Progenitor cell of endocrine pancreas (in vitro differentiated cells): ENCODE results near the gene APOF. TPM values are rescaled to one million over a fixed set of nuclear protein-coding genes. Genes with fewer than 3 reads are reported as not detected.
A peak's percentile ranks its signal among the peaks of the same experiment; 100 is the strongest.
"Not testable (repeated sequence)": the region's sequence is repeated elsewhere in the genome, so short reads cannot be mapped to it uniquely, and the experiment has no call there.

Source experiments
- DNase-seq: peaks from one replicate; pipeline ENCODE4 v3.0.0; 2021; ENCODE audit warnings: low spot score; ENCODE audit not compliant: unreplicated experiment
- H3K27ac Mint-ChIP-seq: 2 replicates; pipeline ENCODE4 v1.8.0; 2021; ENCODE audit warnings: mild to moderate bottlenecking, moderate library complexity, mixed read lengths
- H3K27me3 Mint-ChIP-seq: 2 replicates; pipeline ENCODE4 v1.8.0; 2021; ENCODE audit warnings: mixed read lengths
- H3K36me3 Mint-ChIP-seq: 2 replicates; pipeline ENCODE4 v1.8.0; 2022; ENCODE audit warnings: mixed read lengths; ENCODE audit not compliant: insufficient read depth
- H3K4me1 Mint-ChIP-seq: 2 replicates; pipeline ENCODE4 v1.8.0; 2021; ENCODE audit warnings: low read depth, mixed read lengths
- H3K4me3 Mint-ChIP-seq: 2 replicates; pipeline ENCODE4 v1.8.0; 2021; ENCODE audit warnings: low read depth, mild to moderate bottlenecking, moderate library complexity, mixed read lengths
- H3K9me3 Mint-ChIP-seq: 2 replicates; pipeline ENCODE4 v1.8.0; 2021; ENCODE audit warnings: low read depth, mixed read lengths
- CTCF ChIP-seq: fragments of 200-600 bp; sonication (generic); IDR thresholded peaks from one replicate; pipeline ENCODE4 v1.5.0; 2021; ENCODE audit warnings: antibody characterized with exemption, mild to moderate bottlenecking; ENCODE audit not compliant: unreplicated experiment
- total RNA-seq: library from RNA; stranded (reverse); gene quantifications from 2 replicates; pipeline ENCODE4 v1.2.1, GENCODE V29; 2021

APOF gene
- total RNA-seq, 1 donor from 2014 or later = not detected

DNA sequence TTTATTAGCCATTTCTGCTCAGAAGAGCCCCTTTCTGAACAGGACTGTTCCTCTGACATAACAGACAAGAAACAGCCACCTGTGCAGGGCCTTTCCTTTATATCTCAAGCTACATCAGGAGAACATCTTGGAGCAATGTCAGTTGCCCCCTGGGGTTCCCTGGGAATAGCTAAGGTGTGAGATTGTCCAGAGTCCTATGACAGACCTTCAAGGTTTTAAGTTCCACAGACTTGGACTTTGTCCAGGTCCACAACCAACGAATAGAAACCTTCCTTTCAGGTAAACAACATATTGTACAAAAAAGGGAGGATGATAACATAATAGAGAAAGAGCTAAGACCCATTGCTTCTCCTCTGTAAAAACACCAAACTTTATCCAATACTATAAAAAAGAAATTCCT, 21.0 kb downstream of the APOF start:
- no peak for TF ChIP-seq CTCF
- Mint-ChIP-seq H3K9me3 (no peaks in the 10 kb centered on the region), H3K4me1 (no peaks in the 10 kb centered on the region)

DNA sequence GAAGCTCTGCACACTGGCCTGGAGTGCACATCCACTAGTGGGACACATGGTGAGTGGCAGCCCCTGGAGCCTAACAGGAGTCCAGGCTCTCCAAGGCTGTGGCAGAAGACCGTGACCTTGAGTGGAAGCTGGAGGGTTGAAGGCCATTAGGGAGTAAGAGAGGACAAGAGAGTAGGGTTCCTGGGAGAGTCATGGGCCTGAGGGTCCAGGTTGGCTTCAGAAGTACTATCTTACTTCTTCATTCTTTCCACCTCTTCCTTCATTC, 23.6 kb downstream of the APOF start:
- no peak for DNase-seq
- Mint-ChIP-seq H3K4me3 (no peak overlapping the region), H3K9me3 (no peaks in the 10 kb centered on the region), H3K27me3 (no peaks in the 10 kb centered on the region), H3K4me1 (peaks cover 1% of the 10 kb centered on the region), H3K27ac (no peak overlapping the region), H3K36me3 (peaks cover 5% of the 10 kb centered on the region)
- TF ChIP-seq CTCF = no peak

More for the DNA sequence above, 21.0 kb downstream of the APOF start:
- H3K4me3 Mint-ChIP-seq = no peak overlapping the region
- peaks cover 8% of the 10 kb centered on the region for H3K36me3 Mint-ChIP-seq
- DNase-seq = no peak
- H3K27me3 Mint-ChIP-seq = no peaks in the 10 kb centered on the region
- no peak overlapping the region for H3K27ac Mint-ChIP-seq

DNA sequence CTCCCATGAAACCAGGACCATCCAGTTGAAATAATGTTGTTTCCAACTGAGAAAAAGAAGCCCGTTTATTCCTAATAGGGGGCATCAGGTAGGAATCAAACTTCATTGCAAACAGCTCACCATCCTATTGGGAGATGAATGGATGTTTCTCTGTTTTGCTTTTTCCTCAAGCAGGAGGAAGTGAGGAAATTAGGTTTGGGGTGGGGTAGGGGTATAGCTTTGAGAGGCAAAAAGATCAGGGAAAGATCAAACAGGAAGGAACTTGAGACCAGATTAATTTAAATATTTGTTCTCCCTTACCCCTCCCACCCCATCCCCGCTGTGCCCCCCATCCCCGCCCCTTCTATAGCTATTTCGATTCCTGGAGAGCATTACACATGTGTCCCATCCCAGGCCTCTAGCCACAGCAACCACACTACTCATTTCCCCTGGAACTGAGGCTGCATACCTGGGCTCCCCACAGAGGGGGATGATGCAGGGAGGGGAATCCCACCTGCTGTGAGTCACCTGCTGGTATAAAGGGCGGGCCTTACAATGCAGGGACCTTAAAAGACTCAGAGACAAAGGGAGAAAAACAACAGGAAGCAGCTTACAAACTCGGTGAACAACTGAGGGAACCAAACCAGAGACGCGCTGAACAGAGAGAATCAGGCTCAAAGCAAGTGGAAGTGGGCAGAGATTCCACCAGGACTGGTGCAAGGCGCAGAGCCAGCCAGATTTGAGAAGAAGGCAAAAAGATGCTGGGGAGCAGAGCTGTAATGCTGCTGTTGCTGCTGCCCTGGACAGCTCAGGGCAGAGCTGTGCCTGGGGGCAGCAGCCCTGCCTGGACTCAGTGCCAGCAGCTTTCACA, 24.1 kb downstream of the APOF start, which contains the start of gene IL23A:
IL23A (plus strand) TSS at position 577 of the 850 bp plus-strand sequence; CDS start at position 738, 161 bp downstream.
- Mint-ChIP-seq H3K36me3 (peaks cover 5% of the 10 kb centered on the region), H3K27ac (peak within 1 kb of the TSS; percentile 89), H3K4me3 (no peak within 1 kb of the TSS), H3K9me3 (no peaks in the 10 kb centered on the region), H3K27me3 (no peaks in the 10 kb centered on the region), H3K4me1 (peaks cover 1% of the 10 kb centered on the region)
- no peak for DNase-seq
- TF ChIP-seq CTCF = no peak

GRCh38 chr12:56337753-56338251, 24.9 kb downstream of the APOF start:
- Mint-ChIP-seq H3K36me3 (no peaks in the 10 kb centered on the region), H3K27ac (no peak overlapping the region), H3K9me3 (no peaks in the 10 kb centered on the region), H3K4me3 (no peak overlapping the region), H3K27me3 (no peaks in the 10 kb centered on the region), H3K4me1 (peaks cover 7% of the 10 kb centered on the region)
- no peak for TF ChIP-seq CTCF
- DNase-seq = no peak

DNA sequence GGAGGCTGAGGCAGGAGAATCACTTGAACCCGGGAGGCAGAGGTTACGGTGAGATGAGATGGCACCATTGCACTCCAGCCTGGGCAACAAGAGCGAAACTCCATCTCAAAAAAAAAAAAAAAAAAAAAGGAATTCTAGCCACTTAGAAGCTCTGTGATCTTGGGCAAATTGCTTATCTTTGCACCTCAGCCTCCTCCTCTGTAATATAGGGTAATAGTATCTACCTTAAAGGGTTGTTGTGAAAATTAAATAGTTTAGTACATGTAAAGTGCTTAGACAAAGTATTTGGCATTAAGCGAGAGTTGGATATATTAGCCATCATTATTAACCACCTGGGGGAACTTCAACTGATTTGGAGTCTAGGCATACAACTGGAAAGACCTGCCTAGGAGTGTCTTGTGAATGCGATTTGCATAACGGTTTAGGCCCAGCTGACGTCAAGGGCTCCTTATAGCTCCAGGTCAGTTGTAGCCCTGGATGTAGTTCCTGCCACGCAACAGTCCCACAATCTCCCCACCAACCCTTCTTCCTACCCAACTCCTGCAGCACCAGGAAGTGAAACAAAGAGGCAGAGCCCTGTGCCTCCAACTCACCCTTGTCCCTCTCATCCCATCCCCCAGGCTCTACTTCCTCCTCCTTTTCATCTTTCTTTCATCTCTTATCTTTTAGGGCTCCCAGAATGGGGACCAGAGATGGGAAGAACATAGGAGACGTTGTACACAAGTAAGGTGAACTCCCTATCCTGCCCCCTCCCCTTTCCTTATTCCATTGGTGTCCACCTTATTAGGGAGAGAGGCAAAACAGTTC, 26.1 kb downstream of the APOF start:
- Mint-ChIP-seq H3K4me1 (peaks cover 9% of the 10 kb centered on the region), H3K27me3 (no peaks in the 10 kb centered on the region), H3K9me3 (no peaks in the 10 kb centered on the region), H3K4me3 (no peak overlapping the region), H3K27ac (no peak overlapping the region), H3K36me3 (no peaks in the 10 kb centered on the region)
- TF ChIP-seq CTCF = no peak
- no peak for DNase-seq

- not testable (repeated sequence) for H3K36me3 Mint-ChIP-seq, DNase-seq, H3K4me3 Mint-ChIP-seq, H3K9me3 Mint-ChIP-seq, H3K27ac Mint-ChIP-seq, H3K27me3 Mint-ChIP-seq, H3K4me1 Mint-ChIP-seq
These were observed 27.1 kb downstream of the APOF start for GRCh38 chr12:56335527-56335926.
